ENCODE data around the gene ORC5. TPM values are rescaled to one million over a fixed set of nuclear protein-coding genes. Genes with fewer than 3 reads are reported as not detected.

ORC5 gene
- polyA plus RNA-seq, 3 donors: 23.4 to 27.9 (median 24.5) TPM

- no peak for DNase-seq (ENCODE audit: extremely low read depth in 1 of 11, low read depth in 9 of 11, low spot score in 4 of 11)
Measured at GRCh38 chr7:104137971-104138370, 69.8 kb downstream of the ORC5 start.

- no peak for DNase-seq (ENCODE audit: extremely low read depth in 1 of 11, low read depth in 9 of 11, low spot score in 4 of 11)
Measured at GRCh38 chr7:104137511-104137910, 70.3 kb downstream of the ORC5 start.

GRCh38 chr7:104136981-104137380 lies 70.8 kb downstream of the ORC5 start:
- no peak for DNase-seq (ENCODE audit: extremely low read depth in 1 of 11, low read depth in 9 of 11, low spot score in 4 of 11)

GRCh38 chr7:104136561-104136960 lies 71.3 kb downstream of the ORC5 start:
- no peak for DNase-seq (ENCODE audit: extremely low read depth in 1 of 11, low read depth in 9 of 11, low spot score in 4 of 11)

GRCh38 chr7:104135760-104136558 lies 71.9 kb downstream of the ORC5 start:
- no peak for DNase-seq (ENCODE audit: extremely low read depth in 1 of 11, low read depth in 9 of 11, low spot score in 4 of 11)

- DNase-seq (ENCODE audit: extremely low read depth in 1 of 11, low read depth in 9 of 11, low spot score in 4 of 11): no peak
Measured at GRCh38 chr7:104133238-104133637, 74.6 kb downstream of the ORC5 start.

- no peak for DNase-seq (ENCODE audit: extremely low read depth in 1 of 11, low read depth in 9 of 11, low spot score in 4 of 11)
Measured at GRCh38 chr7:104130726-104131125, 77.1 kb downstream of the ORC5 start.

GRCh38 chr7:104127204-104127603 lies 80.6 kb downstream of the ORC5 start:
- DNase-seq (ENCODE audit: extremely low read depth in 1 of 11, low read depth in 9 of 11, low spot score in 4 of 11): no peak

GRCh38 chr7:104126411-104126841 lies 81.4 kb downstream of the ORC5 start:
- DNase-seq (ENCODE audit: extremely low read depth in 1 of 11, low read depth in 9 of 11, low spot score in 4 of 11): no peak

GRCh38 chr7:104124893-104125477 lies 82.8 kb downstream of the ORC5 start:
- DNase-seq (ENCODE audit: extremely low read depth in 1 of 11, low read depth in 9 of 11, low spot score in 4 of 11): no peak

- no peak for DNase-seq (ENCODE audit: extremely low read depth in 1 of 11, low read depth in 9 of 11, low spot score in 4 of 11)
Measured at GRCh38 chr7:104124469-104124868, 83.3 kb downstream of the ORC5 start.

GRCh38 chr7:104123786-104124185 lies 84.0 kb downstream of the ORC5 start:
- DNase-seq (ENCODE audit: extremely low read depth in 1 of 11, low read depth in 9 of 11, low spot score in 4 of 11): no peak

- DNase-seq (ENCODE audit: extremely low read depth in 1 of 11, low read depth in 9 of 11, low spot score in 4 of 11): no peak
Measured at GRCh38 chr7:104113788-104114187, 94.0 kb downstream of the ORC5 start.

- no peak for DNase-seq (ENCODE audit: extremely low read depth in 1 of 11, low read depth in 9 of 11, low spot score in 4 of 11)
Measured at GRCh38 chr7:104112623-104113022, 95.2 kb downstream of the ORC5 start.

GRCh38 chr7:104111271-104111670 lies 96.5 kb downstream of the ORC5 start:
- no peak for DNase-seq (ENCODE audit: extremely low read depth in 1 of 11, low read depth in 9 of 11, low spot score in 4 of 11)

- no peak for DNase-seq (ENCODE audit: extremely low read depth in 1 of 11, low read depth in 9 of 11, low spot score in 4 of 11)
Measured at GRCh38 chr7:104106108-104106905, 101.5 kb downstream of the ORC5 start.

GRCh38 chr7:104098890-104099289 lies 108.9 kb downstream of the ORC5 start:
- no peak for DNase-seq (ENCODE audit: extremely low read depth in 1 of 11, low read depth in 9 of 11, low spot score in 4 of 11)

- DNase-seq (ENCODE audit: extremely low read depth in 1 of 11, low read depth in 9 of 11, low spot score in 4 of 11): no peak
Measured at GRCh38 chr7:104096683-104097082, 111.1 kb downstream of the ORC5 start.

- DNase-seq (ENCODE audit: extremely low read depth in 1 of 11, low read depth in 9 of 11, low spot score in 4 of 11): no peak
Measured at GRCh38 chr7:104093127-104093526, 114.7 kb downstream of the ORC5 start.

GRCh38 chr7:104091242-104091641 lies 116.6 kb downstream of the ORC5 start:
- DNase-seq (ENCODE audit: extremely low read depth in 1 of 11, low read depth in 9 of 11, low spot score in 4 of 11): no peak
